AG04450 (cell line): ENCODE results near the gene CAMSAP2. TPM values are rescaled to one million over a fixed set of nuclear protein-coding genes. Genes with fewer than 3 reads are reported as not detected.

Experiments
- CTCF ChIA-PET: fragments of 300-600, 350-600 bp; formaldehyde crosslinking; extraction: SDS; loops from one replicate; lab custom pipeline; 2022; ENCODE audit warnings: antibody characterized with exemption, inconsistent platforms; lab: Charles Lee
- POLR2A ChIA-PET: fragments of 350-600 bp; formaldehyde crosslinking; extraction: SDS; loops from one replicate; lab custom pipeline; 2021; ENCODE audit warnings: antibody characterized with exemption, inconsistent platforms; lab: Yijun Ruan, JAX
- DNase-seq: peaks from one replicate; pipeline ENCODE4 v3.0.0-alpha.2; 2011; ENCODE audit warnings: low read depth, low spot score
- H3K27ac ChIP-seq: one replicate; pipeline ENCODE4 v1.5.1; 2012; ENCODE audit warnings: low read depth, low read length, control low read depth
- H3K27me3 ChIP-seq: one replicate; pipeline ENCODE4 v1.6.0; 2012; ENCODE audit warnings: low read length; ENCODE audit not compliant: control insufficient read depth, insufficient read depth
- H3K4me3 ChIP-seq: 2 replicates; pipeline ENCODE4 v1.5.1; 2011; ENCODE audit warnings: mild to moderate bottlenecking, low read depth, low read length, control low read depth
- H3K9me3 ChIP-seq: 2 replicates; pipeline ENCODE4 v1.5.1; 2012; ENCODE audit warnings: low read length; ENCODE audit not compliant: control insufficient read depth, insufficient read depth
- CTCF ChIP-seq: IDR thresholded peaks from 2 replicates; pipeline ENCODE4 v1.5.1; 2011; ENCODE audit warnings: low read depth, low read length, control low read depth, inconsistent platforms
- polyA plus RNA-seq: library from polyadenylated mRNA; depleted of rRNA; stranded (reverse); fragments of >200 nt; gene quantifications from 2 replicates; pipeline ENCODE4 v1.2.3, GENCODE V29; 2011

Gene CAMSAP2
- polyA plus RNA-seq, 1 experiment, result 24.2 TPM

GRCh38 chr1:200856716-200857357 is 118.1 kb downstream of the CAMSAP2 start:
- DNase-seq, result no peak
- Histone ChIP-seq H3K27me3 (no peaks in the 10 kb centered on the region), H3K4me3 (no peak overlapping the region), H3K27ac (no peak overlapping the region), H3K9me3 (no peaks in the 10 kb centered on the region)
- POLR2A ChIA-PET, result interaction anchor here (1.8 kb wide), 1 partner anchor 10 kb away, joined by 4 read pairs; no protein-coding TSS in a partner anchor
- TF ChIP-seq CTCF, result no peak
- CTCF ChIA-PET, result interaction anchor here (1.0 to 1.2 kb wide), 3 partner anchors 18 to 235 kb away, joined by 3 to 8 read pairs (median 7); no protein-coding TSS in a partner anchor

DNA sequence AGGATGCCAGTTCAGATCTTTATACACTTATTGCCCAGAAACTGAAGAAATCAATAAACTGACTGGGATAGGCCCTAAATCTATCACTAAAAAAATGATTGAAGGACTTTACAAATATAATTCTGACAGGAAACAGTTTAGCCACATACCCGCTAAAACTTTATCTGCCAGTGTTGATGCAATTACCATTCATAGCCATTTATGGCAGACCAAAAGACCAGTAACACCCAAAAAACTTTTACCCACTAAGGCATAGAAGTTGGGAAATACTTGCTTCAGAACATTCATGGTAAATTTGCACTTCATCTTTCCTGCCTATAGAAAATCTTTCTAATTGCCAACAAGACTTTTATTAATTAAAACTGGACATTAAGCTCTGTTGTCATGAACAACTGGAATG is 119.1 kb downstream of the CAMSAP2 start:
- Histone ChIP-seq H3K27me3 (no peaks in the 10 kb centered on the region), H3K27ac (no peak overlapping the region), H3K4me3 (no peak overlapping the region), H3K9me3 (no peaks in the 10 kb centered on the region)
- POLR2A ChIA-PET, result interaction anchor here (1.8 kb wide), 1 partner anchor 9 kb away, joined by 4 read pairs; no protein-coding TSS in a partner anchor
- TF ChIP-seq CTCF, result no peak
- CTCF ChIA-PET, result interaction anchor here (0.5 to 1.6 kb wide), 5 partner anchors 19 to 591 kb away, joined by 3 to 8 read pairs (median 6); no protein-coding TSS in a partner anchor
- no peak for DNase-seq

GRCh38 chr1:200861937-200862647 is 123.4 kb downstream of the CAMSAP2 start:
- no peaks in the 10 kb centered on the region for H3K27me3 ChIP-seq
- ChIA-PET CTCF (no interaction called here), POLR2A (no interaction called here)
- DNase-seq, result no peak
- no peak overlapping the region for H3K27ac ChIP-seq
- H3K4me3 ChIP-seq, result no peak overlapping the region
- no peaks in the 10 kb centered on the region for H3K9me3 ChIP-seq
- TF ChIP-seq CTCF, result no peak

DNA sequence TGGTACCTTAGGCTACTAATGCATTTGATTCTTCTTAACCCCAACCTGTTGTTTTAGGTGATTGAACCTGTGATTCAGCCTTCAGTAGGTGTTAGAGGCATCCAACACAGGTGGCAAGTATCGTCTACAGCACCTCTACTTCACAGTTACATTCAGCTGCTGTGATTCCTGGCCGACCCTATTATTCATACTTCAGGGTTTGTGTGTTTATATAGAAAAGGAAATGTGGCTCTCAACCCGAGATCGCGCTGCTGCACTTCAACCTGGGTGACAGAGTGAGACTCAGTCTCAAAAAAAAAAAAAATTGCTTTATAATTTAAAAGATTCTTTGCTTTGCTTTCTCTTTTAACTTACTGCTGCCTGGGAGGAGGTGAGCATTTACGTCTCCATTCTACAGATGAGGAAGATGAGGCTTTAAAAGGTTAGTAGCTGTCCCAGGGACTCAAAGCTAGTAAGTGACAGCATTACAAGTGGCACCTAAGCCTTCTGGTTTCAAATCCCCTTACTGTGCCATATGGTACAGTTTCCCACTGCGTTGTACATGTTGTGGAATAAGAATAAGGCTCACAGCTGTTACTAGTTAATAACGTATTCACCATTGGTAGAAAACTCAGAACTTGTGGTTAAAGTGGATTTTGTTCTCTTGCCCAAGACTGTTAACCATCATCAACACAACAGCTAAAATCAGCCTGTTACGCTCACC is 124.2 kb downstream of the CAMSAP2 start:
- ChIA-PET CTCF (no interaction called here), POLR2A (interaction anchor here (0.7 kb wide), 1 partner anchor 19 kb away, joined by 4 read pairs; no protein-coding TSS in a partner anchor)
- Histone ChIP-seq H3K4me3 (no peak overlapping the region), H3K27me3 (peaks cover 3% of the 10 kb centered on the region), H3K9me3 (no peaks in the 10 kb centered on the region), H3K27ac (no peak overlapping the region)
- DNase-seq, result no peak
- TF ChIP-seq CTCF, result no peak
